ENCODE data around the gene KCNIP2.

KCNIP2 gene

DNA sequence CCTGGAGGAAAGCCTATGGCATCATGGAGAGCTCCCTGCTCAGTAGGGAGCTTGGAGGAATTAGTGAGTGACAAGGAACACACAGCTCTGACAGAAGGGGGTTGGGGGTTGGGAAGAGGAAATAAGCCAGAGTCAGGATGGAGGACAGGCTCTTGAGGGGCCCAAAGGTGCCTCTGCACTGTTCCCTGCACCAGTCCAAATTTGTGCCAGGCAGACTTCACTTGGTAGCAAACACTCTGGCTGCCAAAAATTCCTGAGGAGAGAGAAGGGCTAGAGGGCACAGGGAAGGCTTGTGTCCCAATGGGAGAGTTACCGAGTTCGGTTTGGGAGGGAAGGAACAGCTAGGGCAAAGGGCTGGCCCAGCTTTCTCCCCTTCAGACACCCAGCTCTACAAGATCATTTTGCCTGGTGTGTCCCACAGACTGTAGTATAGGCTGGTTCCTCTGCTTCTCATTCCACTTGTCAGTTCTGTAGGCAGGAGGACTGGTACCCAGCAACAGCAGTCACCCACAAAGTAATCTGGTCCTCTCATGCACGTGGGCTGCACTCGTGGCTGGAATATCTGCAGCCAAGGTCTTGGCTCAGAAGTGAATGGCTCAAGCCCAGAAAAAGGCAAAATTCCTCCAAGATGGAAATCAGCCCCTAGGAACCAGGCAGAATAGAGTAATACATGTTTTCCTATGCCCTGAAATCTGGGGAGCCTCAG is 8.0 kb upstream of the KCNIP2 start:
- no peak for DNase-seq

DNA sequence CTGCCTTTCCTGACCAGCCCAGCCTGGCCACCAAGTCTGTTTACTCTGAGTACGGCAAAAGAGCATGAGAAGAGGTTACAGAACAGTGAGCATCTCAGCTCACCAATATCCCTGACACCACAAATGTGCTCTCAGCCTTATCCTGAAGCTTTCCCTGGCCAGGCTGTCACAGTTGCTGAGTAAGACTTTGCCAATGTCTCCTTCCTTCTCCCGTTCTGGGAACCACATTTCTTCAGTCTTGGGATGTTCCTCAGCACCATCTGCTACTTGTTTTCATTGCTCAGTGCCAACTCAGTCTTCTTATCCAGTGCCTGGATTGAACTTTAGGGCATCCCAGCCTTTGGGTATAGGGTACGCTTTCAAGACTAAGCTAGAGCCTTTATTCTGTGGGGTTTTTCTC is 7.1 kb upstream of the KCNIP2 start:
- DNase-seq = no peak

- DNase-seq = no peak
Measured at GRCh38 chr10:101848894-101849351, 5.3 kb upstream of the KCNIP2 start.

GRCh38 chr10:101848408-101848807 is 4.8 kb upstream of the KCNIP2 start:
- DNase-seq = no peak

GRCh38 chr10:101845893-101846292 is 2.3 kb upstream of the KCNIP2 start:
- no peak for DNase-seq

- no peak for DNase-seq
Measured at GRCh38 chr10:101841826-101842225, 1.8 kb downstream of the KCNIP2 start.

DNA sequence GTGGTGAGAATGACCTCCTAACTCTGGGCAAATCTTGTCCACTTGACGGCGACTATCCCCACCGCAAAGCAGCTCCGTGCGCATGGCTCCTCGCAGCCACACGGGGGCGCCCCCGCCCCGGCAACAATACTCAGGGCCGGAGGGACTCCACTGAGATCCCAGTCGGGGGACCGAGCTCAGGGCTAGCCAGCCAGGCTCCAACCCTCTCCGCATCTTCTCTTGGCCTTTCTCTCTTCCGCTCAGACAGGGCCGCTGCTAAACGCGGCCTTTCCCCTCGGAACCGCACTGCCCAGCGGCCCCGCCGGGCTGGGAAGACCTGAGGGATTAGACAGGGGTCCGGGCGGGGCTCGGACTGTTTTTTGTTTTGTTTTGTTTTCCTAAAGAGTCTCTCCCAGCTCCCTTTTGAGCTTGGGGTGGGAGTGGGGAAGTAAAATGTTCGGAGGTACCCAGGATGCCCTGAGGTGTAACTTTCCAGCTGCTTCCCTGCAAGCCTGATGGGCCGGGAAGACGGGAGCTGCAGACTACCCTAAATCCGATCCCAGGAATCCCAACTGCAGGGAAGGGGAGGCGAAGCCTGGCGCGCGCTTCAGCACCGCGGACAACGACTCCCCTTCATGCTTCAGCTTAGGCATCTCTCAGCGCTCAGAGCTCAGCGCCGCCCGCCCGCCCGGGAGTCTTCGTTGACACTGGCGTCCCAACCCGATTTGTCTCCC is 2.7 kb downstream of the KCNIP2 start:
- DNase-seq = peak; percentile 58

DNA sequence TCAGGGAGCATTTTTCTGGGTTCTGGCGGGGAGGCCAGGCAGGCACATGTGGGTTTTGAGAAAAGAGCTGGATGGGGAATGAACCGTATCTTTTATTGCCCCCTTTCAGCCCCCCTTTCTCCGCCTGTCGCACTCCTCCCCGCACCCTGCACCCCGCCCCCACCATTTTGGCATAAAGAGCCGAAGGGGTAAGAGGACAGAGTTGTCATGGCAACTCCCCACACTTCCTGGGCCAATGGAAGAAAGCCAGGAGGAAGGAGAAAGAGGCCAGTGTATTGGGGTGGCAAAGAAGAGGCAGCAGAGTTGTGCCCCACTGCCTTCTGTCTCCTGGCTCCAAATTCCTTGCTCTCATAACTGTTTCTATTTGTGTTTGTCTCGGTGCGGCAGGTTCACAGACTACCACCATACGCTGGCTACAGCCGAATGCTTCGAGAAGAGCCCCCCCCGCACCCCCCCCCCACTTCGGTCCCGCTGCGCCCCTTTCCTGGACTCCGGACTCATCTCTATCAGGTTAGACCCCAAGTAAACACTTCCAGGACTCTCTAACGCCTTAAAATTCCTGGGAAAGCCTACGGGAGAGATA is 3.4 kb downstream of the KCNIP2 start:
- peak; percentile 39 for DNase-seq

- peak; percentile 55 for DNase-seq
Measured at GRCh38 chr10:101839416-101840063, 4.1 kb downstream of the KCNIP2 start.

DNA sequence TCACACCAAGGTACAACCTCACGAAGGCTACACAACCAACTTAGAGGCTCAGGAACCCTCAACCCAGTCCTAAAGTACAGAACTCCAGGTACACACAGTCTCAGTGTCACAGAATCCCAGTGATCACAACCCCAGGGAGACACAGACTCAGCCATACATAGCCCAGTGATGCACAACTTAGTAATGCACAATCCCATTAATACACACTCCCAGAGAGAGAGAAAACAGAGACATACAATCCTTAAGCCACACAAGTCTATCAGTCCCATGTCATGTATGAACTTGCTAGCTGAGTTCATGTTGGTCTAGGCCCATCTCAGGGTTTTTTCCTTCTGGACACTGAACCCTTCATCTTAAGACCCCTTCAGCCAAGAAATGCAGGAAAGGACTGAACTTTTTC is 4.6 kb downstream of the KCNIP2 start:
- DNase-seq = no peak

GRCh38 chr10:101838416-101838970 is 5.1 kb downstream of the KCNIP2 start:
- DNase-seq = no peak

GRCh38 chr10:101837748-101838147 is 5.9 kb downstream of the KCNIP2 start:
- no peak for DNase-seq

GRCh38 chr10:101835362-101835761 is 8.2 kb downstream of the KCNIP2 start:
- no peak for DNase-seq

DNA sequence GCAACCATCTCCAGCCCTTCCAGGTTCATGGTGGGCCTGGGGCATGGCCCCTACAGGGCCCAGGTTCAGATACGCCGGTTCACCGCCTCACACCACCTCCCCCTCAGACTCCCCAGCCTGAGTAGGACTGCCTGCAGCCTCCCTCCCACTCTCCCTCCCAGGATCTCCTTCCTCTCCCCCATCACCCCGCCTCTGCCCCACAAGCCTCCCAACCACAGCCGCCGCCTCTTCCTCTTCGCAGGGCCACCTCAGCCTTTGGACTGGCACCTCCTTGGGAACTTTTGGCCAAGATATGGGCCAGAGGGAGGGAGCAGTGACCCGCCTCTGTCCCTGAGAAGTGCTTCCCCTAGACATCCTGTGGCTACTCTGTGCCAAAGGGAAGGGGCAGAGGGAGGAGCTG is 9.3 kb downstream of the KCNIP2 start:
- DNase-seq = no peak

- DNase-seq = no peak
Measured at GRCh38 chr10:101833466-101833865, 10.1 kb downstream of the KCNIP2 start.

DNA sequence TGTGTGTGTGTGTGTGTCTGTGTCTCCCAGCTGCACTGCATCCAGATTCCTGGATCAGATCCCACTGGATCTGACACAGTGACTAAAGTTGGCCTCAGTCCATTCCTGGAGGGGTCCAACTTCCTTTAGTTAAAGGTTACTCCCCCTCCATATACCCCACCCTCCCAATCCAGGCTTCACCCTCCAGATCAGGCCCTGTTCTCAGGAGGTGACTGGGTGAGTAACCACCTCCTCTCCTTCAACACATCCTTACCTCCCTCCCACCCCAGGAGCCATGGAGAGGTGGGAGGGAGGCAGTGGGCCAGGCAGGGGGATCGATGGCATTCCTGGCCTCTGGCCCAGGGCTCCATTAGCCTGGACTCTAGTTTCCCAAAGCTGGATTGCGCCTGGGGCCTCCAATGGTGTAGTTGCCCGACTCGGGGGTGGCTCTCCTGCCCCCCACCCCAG is 11.3 kb downstream of the KCNIP2 start:
- no peak for DNase-seq

DNA sequence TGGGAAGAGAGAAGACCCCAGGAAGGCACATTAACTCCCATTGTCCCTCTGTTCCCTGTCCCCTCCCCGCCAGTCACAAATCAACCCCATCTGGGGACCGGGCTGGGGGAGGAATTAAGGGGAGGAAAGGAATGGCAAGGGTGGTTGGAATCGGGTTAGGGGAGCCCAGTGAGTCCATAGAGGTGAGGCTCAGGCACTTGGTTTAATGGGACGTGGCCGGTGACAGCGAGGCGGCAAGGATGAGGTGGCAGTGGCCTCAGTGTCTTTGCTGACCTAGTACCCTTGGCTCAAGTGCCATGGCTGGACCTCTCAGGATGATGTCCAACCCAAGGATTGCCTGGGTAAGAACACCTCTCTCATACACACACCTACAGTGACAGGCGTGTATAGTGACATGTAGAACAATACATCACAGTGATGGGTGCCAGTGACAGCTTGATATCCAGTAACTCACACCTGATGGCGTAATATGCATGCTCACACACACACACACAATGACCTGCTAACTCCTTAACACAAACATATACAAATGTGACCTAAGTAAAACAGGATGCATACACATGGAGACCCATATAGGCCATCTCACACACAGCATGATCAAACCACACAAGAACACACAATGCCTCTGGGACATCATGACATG is 12.3 kb downstream of the KCNIP2 start:
- no peak for DNase-seq

DNA sequence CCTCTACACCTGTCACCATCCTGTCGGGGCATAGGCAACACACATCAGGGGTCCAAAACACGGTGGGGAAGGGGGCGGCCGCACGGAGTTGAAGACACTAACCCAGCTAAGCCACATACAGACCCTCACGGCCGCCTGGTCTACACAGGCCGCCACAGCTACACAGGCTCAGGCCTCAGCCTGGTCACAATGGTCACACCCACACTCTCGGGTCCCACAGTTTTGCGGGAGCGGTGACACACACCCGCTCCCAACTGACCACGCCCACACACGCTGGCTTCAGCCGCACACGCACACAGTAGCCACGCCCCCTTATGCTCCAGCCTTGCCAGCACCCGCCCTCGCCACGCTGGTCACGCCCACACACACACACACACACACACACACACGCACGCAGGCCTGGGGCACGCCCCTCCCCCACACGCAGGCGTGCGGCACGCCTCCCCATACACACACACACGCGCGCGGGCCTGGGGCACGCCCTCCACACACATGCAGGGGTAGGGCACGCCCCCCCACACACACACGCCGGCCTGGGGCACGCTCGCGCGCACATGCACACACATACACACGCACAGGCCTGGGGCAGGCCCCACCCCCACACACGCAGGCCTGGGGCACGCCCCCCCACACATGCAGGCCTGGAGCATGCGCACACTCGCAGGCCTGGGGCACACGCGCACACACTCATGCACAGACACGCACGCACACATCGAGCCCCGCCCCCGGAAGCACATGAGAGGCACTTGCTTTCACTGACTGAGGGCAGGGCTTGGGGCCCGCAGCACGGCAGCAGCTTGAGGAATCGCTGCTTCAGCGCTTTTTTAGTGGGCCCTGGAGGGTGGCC is 13.1 kb downstream of the KCNIP2 start:
- peak; percentile 76 for DNase-seq

GRCh38 chr10:101829561-101830315 is 13.9 kb downstream of the KCNIP2 start:
- peak; percentile 14 for DNase-seq

- DNase-seq = no peak
Measured at GRCh38 chr10:101828766-101829551, 14.6 kb downstream of the KCNIP2 start.

Measured in NCI-H226 (cell line).